ENCODE data around the gene WDR46. TPM values are rescaled to one million over a fixed set of nuclear protein-coding genes. Genes with fewer than 3 reads are reported as not detected.

WDR46 gene
- total and polyA plus RNA-seq, 2 experiments from 2014 or later: 71.4 to 104 TPM

- H3K4me1 ChIP-seq (ENCODE audit: insufficient read depth): no peaks in the 10 kb centered on the region
- H3K36me3 ChIP-seq (ENCODE audit: insufficient read depth): no peaks in the 10 kb centered on the region
- ATAC-seq: no peak
- no peaks in the 10 kb centered on the region for H3K9me2 ChIP-seq (ENCODE audit: insufficient read depth)
- TF ChIP-seq ZNF462 (CRISPR knock-in tag; IDR thresholded peaks at IDR 0.05) (no peak), ZNF331 (CRISPR knock-in tag; IDR thresholded peaks at IDR 0.05; ENCODE audit: low read depth) (no peak), NANOG (IDR thresholded peaks at IDR 0.05; ENCODE audit: borderline replicate concordance) (no peak), REST (IDR thresholded peaks at IDR 0.05; ENCODE audit: unreplicated experiment) (no peak), CREB1 (CRISPR knock-in tag; IDR thresholded peaks at IDR 0.05; ENCODE audit: low read depth) (no peak), EZH2 (IDR thresholded peaks at IDR 0.05; ENCODE audit: low read depth, unreplicated experiment) (no peak), JUNB (IDR thresholded peaks at IDR 0.05; ENCODE audit: unreplicated experiment) (no peak), EZH2phosphoT487 (IDR thresholded peaks at IDR 0.05; ENCODE audit: unreplicated experiment) (no peak), ETS1 (IDR thresholded peaks at IDR 0.05) (no peak), POLR2AphosphoS5 (IDR thresholded peaks at IDR 0.05; ENCODE audit: low read depth) (no peak), CTCF (conservative IDR thresholded peaks at IDR 0.05; ENCODE audit: low read depth in 2 of 2) (no peak), STAT1 (IDR thresholded peaks at IDR 0.05; ENCODE audit: unreplicated experiment) (no peak), ZNF114 (CRISPR knock-in tag; IDR thresholded peaks at IDR 0.05) (no peak)
- no peaks in the 10 kb centered on the region for H3F3A ChIP-seq (replicated peaks; ENCODE audit: low read depth)
- H2AFZ ChIP-seq: no peak overlapping the region
- Mint-ChIP-seq H3K27me3 (ENCODE audit: insufficient read depth, low read depth, poor library complexity) (peaks cover 3% of the 10 kb centered on the region), H3K27ac (no peak overlapping the region), H3K4me1 (no peaks in the 10 kb centered on the region), H3K4me3 (no peak overlapping the region), H3K36me3 (ENCODE audit: low read depth) (no peaks in the 10 kb centered on the region), H3K9me3 (no peaks in the 10 kb centered on the region)
- H3K4me2 ChIP-seq: no peak overlapping the region
- no peak overlapping the region for H3K27ac ChIP-seq (ENCODE audit: low read depth)
- no peak overlapping the region for H3K4me3 ChIP-seq
- H4K20me1 ChIP-seq (replicated peaks; ENCODE audit: insufficient read depth): no peaks in the 10 kb centered on the region
- H3K27me3 ChIP-seq (ENCODE audit: insufficient read depth): peaks cover 42% of the 10 kb centered on the region
- DNase-seq (ENCODE audit: low spot score): no peak
- no peaks in the 10 kb centered on the region for H3K79me2 ChIP-seq (replicated peaks; ENCODE audit: insufficient read depth)
Measured at GRCh38 chr6:33241968-33242367, 47.1 kb downstream of the WDR46 start.
